Measurements from ENCODE around the gene CA10. TPM values are rescaled to one million over a fixed set of nuclear protein-coding genes. Genes with fewer than 3 reads are reported as not detected.

Gene CA10
- total RNA-seq, 1 donor: not detected

- Histone ChIP-seq H3K4me1 (ENCODE audit: insufficient read depth, low read length) (no peaks in the 10 kb centered on the region), H4K20me1 (ENCODE audit: insufficient read depth, low read length) (no peaks in the 10 kb centered on the region), H3K79me2 (ENCODE audit: insufficient read depth, low read length) (no peaks in the 10 kb centered on the region), H3K36me3 (ENCODE audit: insufficient read depth, low read length) (no peaks in the 10 kb centered on the region), H3K27ac (ENCODE audit: low read depth, low read length) (no peak overlapping the region), H3K27me3 (ENCODE audit: insufficient read depth, low read length) (no peaks in the 10 kb centered on the region), H3K4me2 (ENCODE audit: insufficient read depth, low read length) (no peak overlapping the region), H3K4me3 (ENCODE audit: insufficient read depth, low read length) (no peak overlapping the region), H2AFZ (ENCODE audit: low read length) (no peak overlapping the region), H3K9me3 (ENCODE audit: low read depth, low read length) (no peaks in the 10 kb centered on the region)
- TF ChIP-seq, protein P1, sequence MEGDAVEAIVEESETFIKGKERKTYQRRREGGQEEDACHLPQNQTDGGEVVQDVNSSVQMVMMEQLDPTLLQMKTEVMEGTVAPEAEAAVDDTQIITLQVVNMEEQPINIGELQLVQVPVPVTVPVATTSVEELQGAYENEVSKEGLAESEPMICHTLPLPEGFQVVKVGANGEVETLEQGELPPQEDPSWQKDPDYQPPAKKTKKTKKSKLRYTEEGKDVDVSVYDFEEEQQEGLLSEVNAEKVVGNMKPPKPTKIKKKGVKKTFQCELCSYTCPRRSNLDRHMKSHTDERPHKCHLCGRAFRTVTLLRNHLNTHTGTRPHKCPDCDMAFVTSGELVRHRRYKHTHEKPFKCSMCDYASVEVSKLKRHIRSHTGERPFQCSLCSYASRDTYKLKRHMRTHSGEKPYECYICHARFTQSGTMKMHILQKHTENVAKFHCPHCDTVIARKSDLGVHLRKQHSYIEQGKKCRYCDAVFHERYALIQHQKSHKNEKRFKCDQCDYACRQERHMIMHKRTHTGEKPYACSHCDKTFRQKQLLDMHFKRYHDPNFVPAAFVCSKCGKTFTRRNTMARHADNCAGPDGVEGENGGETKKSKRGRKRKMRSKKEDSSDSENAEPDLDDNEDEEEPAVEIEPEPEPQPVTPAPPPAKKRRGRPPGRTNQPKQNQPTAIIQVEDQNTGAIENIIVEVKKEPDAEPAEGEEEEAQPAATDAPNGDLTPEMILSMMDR (IDR thresholded peaks at IDR 0.05; ENCODE audit: extremely low read depth, low read depth, low read length): no peak
- no peak for DNase-seq (ENCODE audit: insufficient read length, low spot score, missing footprints)
Measured at GRCh38 chr17:51657224-51657623, 501.3 kb downstream of the CA10 start.

DNA sequence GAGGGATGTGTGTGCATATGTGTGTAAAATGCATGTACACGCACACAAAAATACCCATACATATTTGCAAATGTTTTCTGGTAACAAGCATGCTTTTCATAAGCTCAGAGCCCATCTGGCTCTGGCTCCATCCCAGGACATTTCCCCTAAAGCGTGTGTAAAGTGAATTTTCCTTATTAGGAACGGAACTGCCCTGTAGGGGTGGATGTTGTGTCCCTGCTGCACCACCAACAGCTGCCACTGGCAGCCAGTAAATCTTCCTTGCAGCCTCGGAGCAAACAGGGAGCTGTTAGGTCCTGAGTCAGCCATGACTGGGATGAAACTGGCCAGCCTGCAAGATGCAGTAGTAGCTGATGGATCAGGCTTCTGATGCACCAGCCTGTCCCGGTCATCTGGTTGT, 504.6 kb downstream of the CA10 start:
- no peak overlapping the region for H3K4me3 ChIP-seq (ENCODE audit: insufficient read depth, low read length)
- no peak overlapping the region for H3K27ac ChIP-seq (ENCODE audit: low read depth, low read length)
- no peak for DNase-seq (ENCODE audit: insufficient read length, low spot score, missing footprints)
- H3K4me2 ChIP-seq (ENCODE audit: insufficient read depth, low read length): no peak overlapping the region
- H4K20me1 ChIP-seq (ENCODE audit: insufficient read depth, low read length): no peaks in the 10 kb centered on the region
- no peaks in the 10 kb centered on the region for H3K36me3 ChIP-seq (ENCODE audit: insufficient read depth, low read length)
- no peaks in the 10 kb centered on the region for H3K4me1 ChIP-seq (ENCODE audit: insufficient read depth, low read length)
- H3K79me2 ChIP-seq (ENCODE audit: insufficient read depth, low read length): no peaks in the 10 kb centered on the region
- no peak overlapping the region for H2AFZ ChIP-seq (ENCODE audit: low read length)
- H3K9me3 ChIP-seq (ENCODE audit: low read depth, low read length): no peaks in the 10 kb centered on the region
- TF ChIP-seq, protein P1 (IDR thresholded peaks at IDR 0.05; ENCODE audit: extremely low read depth, low read depth, low read length): no peak
- no peaks in the 10 kb centered on the region for H3K27me3 ChIP-seq (ENCODE audit: insufficient read depth, low read length)

DNA sequence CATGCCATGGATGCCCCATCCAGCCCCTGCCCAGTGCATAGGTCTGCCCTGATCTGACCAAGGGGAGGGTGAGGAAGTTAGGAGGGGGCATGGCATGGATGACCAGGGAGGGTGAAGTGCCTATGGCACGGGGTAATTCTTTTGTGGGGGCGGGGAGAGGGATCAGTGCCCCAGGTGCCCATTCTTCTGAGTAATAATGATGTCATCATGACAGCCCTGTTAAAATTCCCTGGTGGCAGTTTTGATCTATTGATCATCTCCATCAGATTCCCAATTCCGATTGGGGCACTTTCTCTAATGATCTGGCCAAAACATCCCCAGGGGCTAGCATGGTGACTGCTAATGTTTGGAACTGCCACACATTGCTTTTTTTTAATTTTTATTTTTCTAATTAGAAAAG, 506.0 kb downstream of the CA10 start:
- Histone ChIP-seq H3K79me2 (ENCODE audit: insufficient read depth, low read length) (no peaks in the 10 kb centered on the region), H3K9me3 (ENCODE audit: low read depth, low read length) (no peaks in the 10 kb centered on the region), H3K36me3 (ENCODE audit: insufficient read depth, low read length) (no peaks in the 10 kb centered on the region), H2AFZ (ENCODE audit: low read length) (no peak overlapping the region), H3K4me3 (ENCODE audit: insufficient read depth, low read length) (no peak overlapping the region), H3K27ac (ENCODE audit: low read depth, low read length) (no peak overlapping the region), H4K20me1 (ENCODE audit: insufficient read depth, low read length) (no peaks in the 10 kb centered on the region), H3K4me1 (ENCODE audit: insufficient read depth, low read length) (no peaks in the 10 kb centered on the region), H3K4me2 (ENCODE audit: insufficient read depth, low read length) (no peak overlapping the region), H3K27me3 (ENCODE audit: insufficient read depth, low read length) (no peaks in the 10 kb centered on the region)
- TF ChIP-seq, protein P1 (IDR thresholded peaks at IDR 0.05; ENCODE audit: extremely low read depth, low read depth, low read length): no peak
- DNase-seq (ENCODE audit: insufficient read length, low spot score, missing footprints): no peak

DNA sequence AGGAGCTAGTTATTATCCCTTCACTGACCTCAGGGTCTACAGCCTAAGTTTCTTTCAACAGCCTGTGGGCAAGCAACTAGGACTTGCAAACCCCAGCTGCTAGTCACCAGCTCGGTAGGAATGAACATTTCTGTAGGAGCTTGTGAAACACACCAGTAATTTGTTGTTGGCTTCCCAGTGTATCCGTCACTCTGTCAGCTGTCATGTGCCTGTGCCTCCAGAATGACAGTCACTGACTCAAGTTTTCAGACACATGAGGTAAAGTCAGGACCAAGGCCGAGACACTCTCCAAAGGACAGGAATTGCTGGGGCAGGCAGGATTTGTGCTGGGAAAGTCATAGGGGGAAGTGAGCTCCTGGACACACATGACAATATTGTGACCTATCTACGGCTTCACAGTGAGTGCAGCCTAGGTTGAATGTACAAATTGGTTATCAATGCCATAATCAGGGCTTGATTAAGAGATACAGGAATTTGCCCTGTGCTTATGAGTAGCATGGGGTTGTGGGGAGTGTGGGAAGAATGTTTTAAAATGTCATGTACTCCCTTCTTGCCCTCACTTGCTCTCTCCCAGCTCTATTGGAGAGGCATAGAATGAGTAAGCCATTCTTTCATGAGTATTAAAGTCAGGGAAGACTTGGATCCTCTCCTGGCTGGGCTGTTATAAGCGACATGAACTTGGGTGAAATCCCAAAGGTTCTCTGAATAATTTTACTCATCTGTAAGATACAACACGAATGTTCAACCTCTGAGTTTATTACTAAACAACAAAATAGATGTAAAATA, 506.8 kb downstream of the CA10 start:
- H3K27ac ChIP-seq (ENCODE audit: low read depth, low read length): no peak overlapping the region
- H2AFZ ChIP-seq (ENCODE audit: low read length): no peak overlapping the region
- no peak overlapping the region for H3K4me2 ChIP-seq (ENCODE audit: insufficient read depth, low read length)
- no peak for DNase-seq (ENCODE audit: insufficient read length, low spot score, missing footprints)
- no peaks in the 10 kb centered on the region for H4K20me1 ChIP-seq (ENCODE audit: insufficient read depth, low read length)
- no peaks in the 10 kb centered on the region for H3K79me2 ChIP-seq (ENCODE audit: insufficient read depth, low read length)
- no peaks in the 10 kb centered on the region for H3K4me1 ChIP-seq (ENCODE audit: insufficient read depth, low read length)
- H3K4me3 ChIP-seq (ENCODE audit: insufficient read depth, low read length): no peak overlapping the region
- TF ChIP-seq, protein P1 (IDR thresholded peaks at IDR 0.05; ENCODE audit: extremely low read depth, low read depth, low read length): no peak
- no peaks in the 10 kb centered on the region for H3K9me3 ChIP-seq (ENCODE audit: low read depth, low read length)
- no peaks in the 10 kb centered on the region for H3K36me3 ChIP-seq (ENCODE audit: insufficient read depth, low read length)
- no peaks in the 10 kb centered on the region for H3K27me3 ChIP-seq (ENCODE audit: insufficient read depth, low read length)
